Inflammatory macrophage treated with lipopolysaccharide for 4 hours (primary cell): ENCODE measurements around the gene ANXA6.

Experiments
- DNase-seq: peaks from one replicate; pipeline ENCODE4 v3.0.0-alpha.2; 2020

The ANXA6 gene

GRCh38 chr5:151079838-151080612 lies 77.6 kb downstream of the ANXA6 start:
- DNase-seq = peak; percentile 80

DNA sequence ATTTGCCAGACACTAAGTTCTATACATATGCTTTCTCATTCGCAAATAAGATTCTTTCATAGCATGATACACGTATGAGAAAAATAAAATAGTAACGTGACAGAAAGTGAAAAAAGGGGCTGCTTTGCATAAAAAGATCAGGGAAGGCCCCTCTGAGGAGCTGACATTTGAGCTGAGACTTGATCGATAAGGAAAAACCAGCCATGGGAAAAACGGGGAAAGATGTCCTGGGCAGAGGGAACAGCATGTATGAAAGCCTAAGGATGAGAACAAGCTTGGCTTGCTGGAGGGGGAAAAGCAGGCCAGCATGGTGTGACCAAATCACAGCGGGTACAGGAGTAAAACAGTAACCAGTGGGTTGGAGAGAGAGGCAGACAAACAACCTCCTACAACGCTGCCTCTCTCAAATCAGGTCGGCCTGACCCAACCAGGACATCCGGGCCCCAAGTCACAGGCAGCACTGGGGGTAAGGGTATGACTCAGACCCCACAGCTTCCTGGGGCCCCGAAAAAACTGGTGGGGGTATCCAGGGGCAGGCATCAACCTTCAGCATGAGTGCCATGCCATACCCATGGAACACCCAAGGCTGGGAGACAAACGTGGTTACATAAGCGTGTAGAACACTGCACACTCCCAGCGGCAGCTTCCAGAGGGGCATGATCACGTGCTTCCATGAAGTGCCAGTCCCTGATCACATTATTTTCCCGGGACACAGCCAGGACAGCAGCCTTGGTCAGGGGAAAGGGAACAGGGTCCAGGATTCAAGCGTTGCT lies 78.9 kb downstream of the ANXA6 start:
- DNase-seq = no peak

DNA sequence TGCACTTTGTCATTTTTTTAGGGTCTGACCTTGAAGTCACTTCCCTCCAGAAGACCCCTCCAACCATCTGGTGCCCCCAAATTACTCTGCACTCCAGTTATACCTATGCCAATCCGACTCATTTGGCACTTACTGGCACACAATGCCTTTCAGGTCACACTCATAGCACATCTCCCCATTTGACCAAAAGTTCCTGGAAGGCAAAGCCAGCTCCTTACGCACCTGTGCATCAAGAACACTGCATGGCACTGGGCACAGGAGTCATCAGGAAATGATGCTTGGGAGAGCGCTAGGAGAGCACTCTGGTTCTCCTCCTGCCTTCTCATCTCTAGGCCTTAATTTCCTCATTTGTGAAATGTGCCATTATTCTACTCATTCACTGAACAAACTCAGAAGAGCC lies 79.6 kb downstream of the ANXA6 start:
- DNase-seq = no peak

- DNase-seq = no peak
Measured at GRCh38 chr5:151077419-151077818, 80.2 kb downstream of the ANXA6 start.

DNA sequence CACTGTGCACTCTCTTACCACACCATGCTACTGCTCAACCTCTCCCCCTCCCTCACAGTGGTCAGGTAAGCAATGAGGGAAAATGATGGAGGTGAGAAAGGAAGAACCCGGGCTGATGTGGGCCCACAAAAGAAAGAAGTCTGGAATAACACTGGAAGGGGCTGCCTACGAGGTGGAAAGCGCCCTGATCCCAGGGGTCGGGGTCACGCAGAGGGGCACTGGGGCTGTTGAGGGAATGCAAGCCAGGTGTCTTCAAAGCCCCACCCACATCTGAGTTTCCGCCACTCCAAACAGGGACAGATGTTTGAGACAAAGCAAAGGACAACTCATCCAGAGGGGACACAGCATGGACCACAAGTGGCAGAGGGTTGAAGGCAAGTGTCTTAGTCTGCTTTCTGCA lies 81.0 kb downstream of the ANXA6 start:
- no peak for DNase-seq

GRCh38 chr5:151075698-151076331 lies 81.8 kb downstream of the ANXA6 start:
- peak; percentile 53 for DNase-seq

DNA sequence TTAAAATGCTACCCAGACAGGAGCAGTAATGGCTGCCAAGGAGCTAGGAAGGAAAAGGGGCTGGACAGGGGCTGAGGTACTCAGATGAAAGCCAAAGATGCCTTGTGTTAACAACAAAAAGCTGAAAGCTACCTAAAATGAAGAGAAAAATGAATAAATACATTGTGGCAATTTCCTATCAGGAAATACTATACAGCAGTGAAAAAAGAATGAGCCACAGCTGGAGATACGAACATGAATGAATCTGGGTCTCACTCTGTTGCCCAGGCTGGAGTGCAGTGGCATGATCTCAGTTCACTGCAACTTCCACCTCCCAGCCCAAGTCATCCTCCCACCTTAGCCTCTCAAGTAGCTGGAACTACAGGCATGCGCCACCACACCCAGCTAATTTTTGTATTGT lies 83.0 kb downstream of the ANXA6 start:
- no peak for DNase-seq

DNA sequence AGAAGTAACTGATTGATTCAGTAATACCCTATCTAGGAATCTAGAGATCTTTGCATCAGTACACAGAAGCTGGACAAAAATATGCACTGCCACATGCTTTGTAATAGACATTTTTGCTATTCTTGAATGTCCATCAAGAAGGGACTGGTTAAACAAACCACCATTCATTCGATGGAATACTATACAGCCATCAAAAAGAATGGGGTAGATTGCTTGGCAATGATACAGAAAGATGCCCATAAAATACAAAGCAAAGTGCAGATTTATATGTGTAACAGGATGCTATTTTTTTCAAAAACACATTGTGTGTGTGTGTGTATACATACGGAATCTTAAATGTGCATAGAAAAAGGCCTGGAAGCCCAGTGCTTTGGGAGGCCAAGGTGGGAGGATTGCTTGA lies 84.3 kb downstream of the ANXA6 start:
- no peak for DNase-seq

DNA sequence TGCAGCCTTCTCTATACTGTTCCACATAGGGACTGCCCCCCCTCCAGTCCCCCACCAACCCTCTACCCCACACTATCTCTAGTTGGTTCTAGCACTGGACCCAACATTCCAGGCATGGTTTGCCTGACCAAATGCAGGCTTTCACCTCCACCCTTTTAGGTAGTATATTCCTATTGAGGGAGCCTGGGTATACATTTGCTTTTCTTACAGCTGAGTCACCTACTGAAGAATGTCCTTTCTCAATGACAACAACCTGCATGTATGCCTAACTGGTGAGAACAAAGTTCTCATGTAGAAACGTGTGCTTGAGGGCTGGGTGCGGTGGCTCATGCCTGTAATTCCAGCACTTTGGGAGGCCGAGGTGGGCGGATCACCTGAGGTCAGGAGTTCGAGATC lies 85.0 kb downstream of the ANXA6 start:
- DNase-seq = no peak

DNA sequence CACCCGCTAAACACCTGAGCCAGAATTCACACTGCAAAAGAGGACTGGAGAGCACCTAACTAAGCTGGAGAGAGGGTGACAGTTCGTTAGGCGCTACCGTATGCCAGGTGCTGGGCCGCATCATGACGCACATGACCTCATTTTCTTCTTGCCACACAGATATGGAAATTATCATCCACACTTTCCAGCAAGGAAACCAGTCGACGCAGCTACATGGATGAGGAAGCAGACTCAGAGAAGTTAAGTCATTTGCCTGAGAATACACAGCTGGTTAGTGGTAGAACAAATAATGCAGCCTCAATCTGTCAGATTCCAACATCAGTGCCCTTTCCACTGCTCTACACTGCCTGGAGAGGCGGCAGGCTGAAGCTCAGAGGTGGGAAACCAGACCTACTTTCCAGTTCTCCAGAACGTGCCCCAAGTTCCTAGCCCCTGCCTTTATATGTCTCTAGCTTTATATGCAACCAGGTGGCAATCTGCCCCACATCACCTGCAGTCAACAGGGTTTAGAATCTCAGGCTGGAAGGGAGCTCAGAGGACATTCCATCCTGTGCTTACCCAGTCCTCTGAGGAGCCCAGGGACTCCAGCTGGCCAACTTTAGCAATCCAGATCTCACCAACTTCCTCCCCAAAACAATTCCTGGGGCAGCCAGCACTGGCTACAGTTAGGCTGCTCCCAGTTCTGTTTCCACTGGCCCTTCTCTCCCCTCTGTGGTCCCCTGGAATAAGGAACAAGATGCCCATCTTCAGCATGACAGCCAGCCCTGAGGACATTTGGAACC lies 85.5 kb downstream of the ANXA6 start:
- no peak for DNase-seq

- DNase-seq = no peak
Measured at GRCh38 chr5:151071021-151071420, 86.6 kb downstream of the ANXA6 start.

DNA sequence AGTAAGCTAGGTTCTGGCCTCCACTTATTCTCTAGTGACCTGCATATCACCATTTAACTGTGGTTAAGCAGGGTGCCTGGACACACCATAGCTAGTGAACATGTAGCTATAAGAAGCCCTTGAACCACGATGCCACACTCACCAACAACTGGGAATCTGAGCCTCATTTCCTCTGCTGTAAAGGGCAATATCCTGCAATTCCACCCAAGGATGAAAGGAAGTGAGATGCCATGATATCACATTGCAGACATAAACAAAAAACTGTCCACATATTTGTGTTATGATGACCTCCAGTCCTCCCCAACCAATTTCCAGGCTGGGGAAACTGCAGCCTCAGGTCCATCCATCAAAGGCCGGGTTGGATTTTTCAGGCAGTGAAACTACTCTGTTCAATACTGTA lies 87.1 kb downstream of the ANXA6 start:
- DNase-seq = no peak

GRCh38 chr5:151068433-151069197 lies 89.0 kb downstream of the ANXA6 start:
- DNase-seq = no peak

DNA sequence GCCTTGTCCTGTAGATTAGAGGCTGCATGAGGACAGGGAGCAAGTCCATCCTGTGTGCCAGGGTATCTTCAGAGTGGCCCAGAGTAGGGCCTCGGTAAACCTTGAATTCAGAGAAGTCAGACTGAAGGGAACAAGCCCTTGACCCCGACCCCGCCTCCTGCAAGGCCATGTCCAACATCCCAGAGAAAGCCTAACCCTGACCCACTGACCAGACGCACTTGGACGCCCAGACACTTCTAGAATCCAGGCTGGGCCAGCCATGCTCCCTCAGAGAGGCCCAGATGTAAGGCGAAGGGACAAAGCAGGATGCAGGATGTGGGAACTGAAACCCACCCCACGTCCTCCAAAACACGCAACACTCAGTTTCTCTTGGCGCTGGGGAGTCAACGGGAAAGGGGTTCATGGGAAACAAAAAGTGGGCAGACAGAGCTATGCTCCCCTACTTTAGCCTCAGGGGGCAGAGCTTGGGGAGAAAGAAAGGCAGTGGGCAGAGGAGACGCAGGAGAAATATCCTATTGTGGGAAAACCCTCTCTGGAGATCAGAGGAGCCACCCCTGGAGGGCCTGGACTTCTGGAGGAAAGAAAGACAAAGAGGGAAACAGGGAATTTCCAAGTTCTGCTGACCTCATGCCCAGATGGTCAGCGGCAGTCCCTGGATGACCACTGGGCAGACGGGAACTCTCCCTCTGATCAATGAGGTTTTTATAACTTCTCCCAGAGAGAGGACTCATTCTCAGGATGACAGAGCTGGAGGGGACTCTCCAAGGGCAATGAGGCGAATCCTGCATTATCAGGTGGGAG lies 89.7 kb downstream of the ANXA6 start:
- DNase-seq = peak; percentile 79

DNA sequence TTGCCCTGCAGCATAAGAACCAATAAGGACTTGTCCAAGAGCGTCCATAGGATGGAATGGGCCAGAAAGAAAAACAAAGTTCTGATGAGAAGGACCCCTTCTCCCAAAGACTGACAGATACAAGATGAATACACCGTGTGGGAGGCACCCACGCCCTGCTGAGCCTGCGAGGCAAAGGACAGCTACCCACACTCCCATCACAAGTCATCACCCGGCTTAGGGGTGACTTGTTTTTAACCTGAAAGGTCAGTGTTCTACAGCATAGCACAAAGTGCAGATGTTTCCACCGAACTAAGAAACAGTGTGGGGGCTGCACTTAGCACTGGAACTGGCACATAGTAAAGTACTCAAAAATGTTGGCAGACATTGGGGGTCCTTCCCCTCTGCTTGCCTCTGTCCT lies 90.7 kb downstream of the ANXA6 start:
- DNase-seq = no peak

GRCh38 chr5:151065609-151066008 lies 92.0 kb downstream of the ANXA6 start:
- DNase-seq = peak; percentile 49

GRCh38 chr5:151064916-151065499 lies 92.6 kb downstream of the ANXA6 start:
- no peak for DNase-seq

GRCh38 chr5:151063142-151063989 lies 94.2 kb downstream of the ANXA6 start:
- peak; percentile 78 for DNase-seq

- DNase-seq = no peak
Measured at GRCh38 chr5:151062405-151063141, 95.0 kb downstream of the ANXA6 start.
